Gastroesophageal sphincter (tissue), 3 donors: ENCODE results near the gene CTNNA2.

Source experiments
- EP300 ChIP-seq: sonication (generic); formaldehyde crosslinking; IDR thresholded peaks from one replicate; pipeline ENCODE4 v1.6.1; 2017; ENCODE audit warnings: antibody characterized with exemption, mild to moderate bottlenecking
- POLR2A ChIP-seq, 2 donors: fragments of 450-650 bp; IDR thresholded peaks; one replicate each; pipeline ENCODE4 v1.6.1; 2017; ENCODE audit warnings: antibody characterized with exemption in 2 of 2, mild to moderate bottlenecking in 2 of 2, moderate library complexity in 1 of 2
- POLR2AphosphoS5 ChIP-seq: sonication (generic); formaldehyde crosslinking; IDR thresholded peaks from one replicate; pipeline ENCODE4 v1.6.1; 2017; ENCODE audit warnings: antibody characterized with exemption
- TF ChIP-seq, protein P1 (sequence below), 4 experiments: fragments of 200-600 bp in 2 of 4; fragments of 450-650 bp in 2 of 4; sonication (generic) in 1 of 4; IDR thresholded peaks; one replicate each; pipeline ENCODE4 v1.5.1; 2017 to 2019; ENCODE audit warnings: antibody characterized with exemption in 4 of 4, mild to moderate bottlenecking in 2 of 4, moderate library complexity in 2 of 4

GRCh38 chr2:79861059-79861374 is 348.2 kb downstream of the CTNNA2 start:
- TF ChIP-seq POLR2AphosphoS5 (no peak), POLR2A (IDR thresholded peaks at IDR 0.05) (no peak), EP300 (no peak)
- TF ChIP-seq, protein P1, sequence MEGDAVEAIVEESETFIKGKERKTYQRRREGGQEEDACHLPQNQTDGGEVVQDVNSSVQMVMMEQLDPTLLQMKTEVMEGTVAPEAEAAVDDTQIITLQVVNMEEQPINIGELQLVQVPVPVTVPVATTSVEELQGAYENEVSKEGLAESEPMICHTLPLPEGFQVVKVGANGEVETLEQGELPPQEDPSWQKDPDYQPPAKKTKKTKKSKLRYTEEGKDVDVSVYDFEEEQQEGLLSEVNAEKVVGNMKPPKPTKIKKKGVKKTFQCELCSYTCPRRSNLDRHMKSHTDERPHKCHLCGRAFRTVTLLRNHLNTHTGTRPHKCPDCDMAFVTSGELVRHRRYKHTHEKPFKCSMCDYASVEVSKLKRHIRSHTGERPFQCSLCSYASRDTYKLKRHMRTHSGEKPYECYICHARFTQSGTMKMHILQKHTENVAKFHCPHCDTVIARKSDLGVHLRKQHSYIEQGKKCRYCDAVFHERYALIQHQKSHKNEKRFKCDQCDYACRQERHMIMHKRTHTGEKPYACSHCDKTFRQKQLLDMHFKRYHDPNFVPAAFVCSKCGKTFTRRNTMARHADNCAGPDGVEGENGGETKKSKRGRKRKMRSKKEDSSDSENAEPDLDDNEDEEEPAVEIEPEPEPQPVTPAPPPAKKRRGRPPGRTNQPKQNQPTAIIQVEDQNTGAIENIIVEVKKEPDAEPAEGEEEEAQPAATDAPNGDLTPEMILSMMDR (IDR thresholded peaks at IDR 0.05) = no peak
